ENCODE data around the gene NDUFAF2.
"Not testable (repeated sequence)": the region's sequence is repeated elsewhere in the genome, so short reads cannot be mapped to it uniquely, and the experiment has no call there.

NDUFAF2 gene

GRCh38 chr5:60944904-60945812 lies at the start of gene NDUFAF2, which contains the start of gene ERCC8:
Gene NDUFAF2, plus strand, starts transcription at chr5:60945205. Its CDS starts 51 bp downstream, at chr5:60945256.
Gene ERCC8, minus strand, starts transcription at chr5:60945070. Its CDS starts 62 bp downstream, at chr5:60945008.
- DNase-seq = peak; percentile 90

- no peak for DNase-seq
These were observed 48.0 kb upstream of the NDUFAF2 start for GRCh38 chr5:60896991-60897390.

- no peak for DNase-seq
These were observed 41.6 kb upstream of the NDUFAF2 start for GRCh38 chr5:60903356-60903755.

- DNase-seq = no peak
These were observed 28.4 kb upstream of the NDUFAF2 start for GRCh38 chr5:60916646-60917045.

- DNase-seq = no peak
These were observed 26.5 kb upstream of the NDUFAF2 start for GRCh38 chr5:60918466-60918865.

- no peak for DNase-seq
These were observed 17.6 kb upstream of the NDUFAF2 start for GRCh38 chr5:60927450-60927849.

GRCh38 chr5:60929024-60929423 lies 16.0 kb upstream of the NDUFAF2 start:
- no peak for DNase-seq

GRCh38 chr5:60943624-60944023 lies 1.4 kb upstream of the NDUFAF2 start:
- DNase-seq = no peak

GRCh38 chr5:60945813-60946187 lies 795 bp downstream of the NDUFAF2 start:
- no peak for DNase-seq

- DNase-seq = no peak
These were observed 3.7 kb downstream of the NDUFAF2 start for GRCh38 chr5:60948738-60949137.

GRCh38 chr5:60955239-60955638 lies 10.2 kb downstream of the NDUFAF2 start:
- DNase-seq = no peak

- DNase-seq = no peak
These were observed 13.1 kb downstream of the NDUFAF2 start for GRCh38 chr5:60958088-60958487.

- no peak for DNase-seq
These were observed 13.7 kb downstream of the NDUFAF2 start for GRCh38 chr5:60958712-60959111.

- DNase-seq = no peak
These were observed 14.2 kb downstream of the NDUFAF2 start for GRCh38 chr5:60959156-60959555.

- DNase-seq = no peak
These were observed 15.6 kb downstream of the NDUFAF2 start for GRCh38 chr5:60960591-60960990.

GRCh38 chr5:60961685-60962084 lies 16.7 kb downstream of the NDUFAF2 start:
- DNase-seq = no peak

- no peak for DNase-seq
These were observed 27.2 kb downstream of the NDUFAF2 start for GRCh38 chr5:60972231-60972630.

GRCh38 chr5:60977956-60978737 lies 33.1 kb downstream of the NDUFAF2 start:
- no peak for DNase-seq

- DNase-seq = no peak
These were observed 34.0 kb downstream of the NDUFAF2 start for GRCh38 chr5:60978968-60979367.

- DNase-seq = no peak
These were observed 35.5 kb downstream of the NDUFAF2 start for GRCh38 chr5:60980511-60980910.

GRCh38 chr5:60982127-60982526 lies 37.1 kb downstream of the NDUFAF2 start:
- DNase-seq = not testable (repeated sequence)

GRCh38 chr5:60989790-60990189 lies 44.8 kb downstream of the NDUFAF2 start:
- DNase-seq = no peak

- no peak for DNase-seq
These were observed 47.9 kb downstream of the NDUFAF2 start for GRCh38 chr5:60992871-60993270.

GRCh38 chr5:60993425-60993824 lies 48.4 kb downstream of the NDUFAF2 start:
- DNase-seq = no peak
